Osteoblast (primary cell): ENCODE measurements around the gene ATP8A1. TPM values are rescaled to one million over a fixed set of nuclear protein-coding genes. Genes with fewer than 3 reads are reported as not detected.
"Not testable (repeated sequence)": the region's sequence is repeated elsewhere in the genome, so short reads cannot be mapped to it uniquely, and the experiment has no call there.

Source experiments
- DNase-seq: peaks from one replicate; pipeline ENCODE4 v3.0.0; 2011; ENCODE audit warnings: low spot score, mixed read lengths; ENCODE audit not compliant: insufficient read length; ENCODE audit errors: missing footprints
- H2AFZ ChIP-seq: 2 replicates; pipeline ENCODE4 v1.6.0; 2011; ENCODE audit warnings: mild to moderate bottlenecking, low read length
- H3K27ac ChIP-seq: 2 replicates; pipeline ENCODE4 v1.5.1; 2011; ENCODE audit warnings: mild to moderate bottlenecking, low read depth, low read length, moderate library complexity
- H3K27me3 ChIP-seq: 2 replicates; pipeline ENCODE4 v1.6.0; 2012; ENCODE audit warnings: mild to moderate bottlenecking, control low read depth, inconsistent platforms, low read length, moderate library complexity; ENCODE audit not compliant: insufficient read depth
- H3K36me3 ChIP-seq: 2 replicates; pipeline ENCODE4 v1.5.1; 2011; ENCODE audit warnings: mild to moderate bottlenecking, low read length, control low read depth, moderate library complexity; ENCODE audit not compliant: insufficient read depth
- H3K4me1 ChIP-seq: 2 replicates; pipeline ENCODE4 v1.5.1; 2011; ENCODE audit warnings: mild to moderate bottlenecking, low read length, control low read depth, moderate library complexity; ENCODE audit not compliant: insufficient read depth
- H3K4me2 ChIP-seq: 2 replicates; pipeline ENCODE4 v1.6.0; 2011; ENCODE audit warnings: mild to moderate bottlenecking, low read length; ENCODE audit not compliant: insufficient read depth
- H3K4me3 ChIP-seq: fragments of 200-600 bp; sonication (generic); 3 replicates; pipeline ENCODE4 v1.5.1; 2012; ENCODE audit warnings: mild to moderate bottlenecking, low read length, inconsistent platforms; ENCODE audit not compliant: insufficient read depth
- H3K79me2 ChIP-seq: 2 replicates; pipeline ENCODE4 v1.6.0; 2012; ENCODE audit warnings: mild to moderate bottlenecking, low read length, control low read depth, inconsistent platforms; ENCODE audit not compliant: insufficient read depth
- H3K9me3 ChIP-seq: 2 replicates; pipeline ENCODE4 v1.5.1; 2011; ENCODE audit warnings: low read depth, low read length, control low read depth
- H4K20me1 ChIP-seq: 2 replicates; pipeline ENCODE4 v1.6.0; 2012; ENCODE audit warnings: mild to moderate bottlenecking, low read length, control low read depth; ENCODE audit not compliant: insufficient read depth
- total RNA-seq: library from RNA; depleted of rRNA; stranded (reverse); fragments of >200 nt; gene quantifications from 2 replicates; pipeline ENCODE4 v1.2.3, GENCODE V29; 2012
- TF ChIP-seq, protein P1 (sequence below): IDR thresholded peaks from 2 replicates; pipeline ENCODE4 v1.5.1; 2011; ENCODE audit warnings: mild to moderate bottlenecking, low read depth, low read length, moderate library complexity; ENCODE audit errors: extremely low read depth

ATP8A1 gene
- total RNA-seq, 1 donor: 2.5 TPM

DNA sequence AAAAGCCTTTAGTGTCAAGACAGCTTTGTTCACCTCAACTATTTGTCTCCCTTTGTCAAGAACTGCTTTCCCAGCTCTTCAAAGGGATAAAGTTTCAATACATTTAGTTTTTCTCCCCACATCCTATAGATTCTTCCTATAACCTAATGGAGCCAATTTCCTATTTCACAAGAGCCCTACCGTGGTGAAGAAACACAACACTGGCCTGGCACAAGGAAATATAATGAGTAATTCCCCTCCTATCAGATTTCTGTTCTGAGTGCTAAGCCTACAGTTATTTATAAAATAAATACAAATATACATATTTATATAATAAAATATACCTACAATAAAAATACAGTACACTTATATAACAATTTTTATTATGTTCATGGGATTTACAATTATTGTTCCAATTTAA is 169.7 kb downstream of the ATP8A1 start:
- H3K36me3 ChIP-seq: no peaks in the 10 kb centered on the region
- no peaks in the 10 kb centered on the region for H3K27me3 ChIP-seq
- H3K4me1 ChIP-seq: no peaks in the 10 kb centered on the region
- no peak overlapping the region for H3K4me3 ChIP-seq
- no peak overlapping the region for H3K4me2 ChIP-seq
- no peaks in the 10 kb centered on the region for H3K79me2 ChIP-seq
- DNase-seq: no peak
- H3K9me3 ChIP-seq: no peaks in the 10 kb centered on the region
- TF ChIP-seq, protein P1, sequence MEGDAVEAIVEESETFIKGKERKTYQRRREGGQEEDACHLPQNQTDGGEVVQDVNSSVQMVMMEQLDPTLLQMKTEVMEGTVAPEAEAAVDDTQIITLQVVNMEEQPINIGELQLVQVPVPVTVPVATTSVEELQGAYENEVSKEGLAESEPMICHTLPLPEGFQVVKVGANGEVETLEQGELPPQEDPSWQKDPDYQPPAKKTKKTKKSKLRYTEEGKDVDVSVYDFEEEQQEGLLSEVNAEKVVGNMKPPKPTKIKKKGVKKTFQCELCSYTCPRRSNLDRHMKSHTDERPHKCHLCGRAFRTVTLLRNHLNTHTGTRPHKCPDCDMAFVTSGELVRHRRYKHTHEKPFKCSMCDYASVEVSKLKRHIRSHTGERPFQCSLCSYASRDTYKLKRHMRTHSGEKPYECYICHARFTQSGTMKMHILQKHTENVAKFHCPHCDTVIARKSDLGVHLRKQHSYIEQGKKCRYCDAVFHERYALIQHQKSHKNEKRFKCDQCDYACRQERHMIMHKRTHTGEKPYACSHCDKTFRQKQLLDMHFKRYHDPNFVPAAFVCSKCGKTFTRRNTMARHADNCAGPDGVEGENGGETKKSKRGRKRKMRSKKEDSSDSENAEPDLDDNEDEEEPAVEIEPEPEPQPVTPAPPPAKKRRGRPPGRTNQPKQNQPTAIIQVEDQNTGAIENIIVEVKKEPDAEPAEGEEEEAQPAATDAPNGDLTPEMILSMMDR: no peak
- H4K20me1 ChIP-seq: no peaks in the 10 kb centered on the region
- no peak overlapping the region for H2AFZ ChIP-seq
- no peak overlapping the region for H3K27ac ChIP-seq

DNA sequence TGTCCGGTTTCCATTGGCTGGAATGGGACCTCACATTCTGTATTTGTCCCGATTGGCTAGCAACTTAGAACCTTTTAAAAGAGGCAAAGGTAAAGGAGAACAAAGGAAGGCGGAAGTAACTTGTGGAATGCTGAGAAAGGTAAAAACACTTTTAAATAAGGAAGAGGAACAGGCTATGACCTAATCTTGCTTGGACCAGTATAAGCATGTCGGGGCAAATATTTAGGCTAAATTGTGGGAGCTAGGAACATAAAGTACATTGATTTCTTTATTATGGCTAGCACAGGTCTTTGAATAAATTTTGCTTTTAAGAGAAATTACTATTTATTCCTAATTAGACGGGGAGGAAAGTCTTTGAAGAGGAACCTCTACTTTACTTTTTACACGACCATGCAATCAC is 170.7 kb downstream of the ATP8A1 start:
- not testable (repeated sequence) for H3K79me2 ChIP-seq, H3K27me3 ChIP-seq, H3K36me3 ChIP-seq

DNA sequence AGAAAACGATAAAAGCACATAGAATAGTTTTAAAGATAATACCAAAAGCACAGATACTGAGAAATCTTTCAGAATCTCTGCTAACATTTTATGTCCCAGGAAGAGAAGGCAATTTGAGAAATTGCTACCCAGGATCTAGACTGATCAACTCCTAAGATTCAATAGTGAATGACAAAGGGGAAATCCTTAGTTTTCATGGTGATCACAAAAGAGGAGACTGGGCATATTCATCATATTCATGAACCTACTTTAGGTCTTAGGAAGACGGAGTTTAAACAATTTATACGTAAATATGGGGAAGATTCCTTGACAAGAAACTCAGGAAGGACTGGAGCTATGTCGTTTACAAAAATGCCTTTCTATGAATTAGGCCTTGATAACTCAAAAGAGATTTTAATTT is 172.3 kb downstream of the ATP8A1 start:
- H3K4me2 ChIP-seq: no peak overlapping the region
- no peaks in the 10 kb centered on the region for H3K27me3 ChIP-seq
- H3K36me3 ChIP-seq: no peaks in the 10 kb centered on the region
- no peaks in the 10 kb centered on the region for H3K4me1 ChIP-seq
- H3K79me2 ChIP-seq: no peaks in the 10 kb centered on the region
- H3K4me3 ChIP-seq: no peak overlapping the region
- TF ChIP-seq, protein P1: no peak
- no peaks in the 10 kb centered on the region for H4K20me1 ChIP-seq
- DNase-seq: no peak
- H3K27ac ChIP-seq: no peak overlapping the region
- H3K9me3 ChIP-seq: no peaks in the 10 kb centered on the region
- H2AFZ ChIP-seq: no peak overlapping the region

More for the DNA sequence above, 170.7 kb downstream of the ATP8A1 start:
- not testable (repeated sequence) for DNase-seq, H3K4me1 ChIP-seq, H2AFZ ChIP-seq, H3K27ac ChIP-seq, H3K9me3 ChIP-seq, H4K20me1 ChIP-seq, H3K4me2 ChIP-seq, H3K4me3 ChIP-seq

DNA sequence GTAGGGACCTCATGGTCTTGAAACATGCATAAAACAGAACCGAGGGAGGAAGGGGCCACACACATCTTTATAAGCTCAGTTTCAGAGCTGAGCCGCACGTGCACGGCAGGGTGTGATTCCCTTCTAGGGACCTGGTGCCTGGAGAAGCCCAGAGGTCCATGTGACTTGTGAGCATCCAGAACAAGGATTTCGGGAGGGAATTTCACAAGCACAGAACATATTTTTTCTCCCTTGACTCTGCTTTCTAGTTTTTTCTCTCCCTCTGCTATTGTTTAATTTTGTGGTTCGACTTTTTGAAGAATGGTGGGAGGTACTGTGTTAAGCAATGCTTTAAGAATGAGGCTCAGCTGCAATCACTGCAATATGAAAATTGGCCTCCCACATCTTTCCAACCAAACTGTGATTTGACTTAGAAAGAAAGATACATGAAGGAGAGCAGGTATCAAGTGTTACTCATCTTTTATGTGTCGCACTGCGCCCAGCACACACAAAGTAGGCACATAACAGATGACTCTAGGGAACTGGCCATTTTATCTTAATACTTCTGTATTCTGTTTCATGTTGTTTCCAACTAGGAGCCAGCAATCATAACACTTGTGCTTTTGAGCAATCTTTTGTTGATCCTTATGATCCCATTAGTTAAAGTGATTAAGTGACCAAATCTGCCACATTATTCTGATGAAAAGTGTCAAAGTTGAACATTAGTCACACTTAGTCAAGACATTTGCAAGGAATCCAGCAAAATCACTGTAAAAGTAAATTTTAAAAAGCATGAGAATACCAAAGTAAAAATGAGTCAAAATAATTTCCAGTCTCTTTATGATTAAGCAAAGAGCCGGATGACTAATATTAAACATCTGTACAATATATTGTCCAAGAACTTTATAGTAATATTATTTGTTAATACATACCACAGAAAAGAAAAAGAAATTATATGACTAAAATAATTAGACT is 173.2 kb downstream of the ATP8A1 start:
- DNase-seq: no peak
- no peak overlapping the region for H3K27ac ChIP-seq

More for the DNA sequence above, 173.2 kb downstream of the ATP8A1 start:
- Histone ChIP-seq H3K36me3 (no peaks in the 10 kb centered on the region), H3K27me3 (no peaks in the 10 kb centered on the region), H3K4me3 (no peak overlapping the region), H3K4me1 (no peaks in the 10 kb centered on the region), H2AFZ (no peak overlapping the region), H3K4me2 (no peak overlapping the region), H3K9me3 (no peaks in the 10 kb centered on the region), H3K79me2 (no peaks in the 10 kb centered on the region), H4K20me1 (no peaks in the 10 kb centered on the region)
- TF ChIP-seq, protein P1: no peak
